RWPE2 (cell line): ENCODE measurements around the gene MINDY4.

ENCODE experiments used
- ATAC-seq: fragments of 200-7000 bp; cut with Tn5 transposase; 3 replicates; pipeline ENCODE4 v1.9.1; 2021; ENCODE audit warnings: low read depth
- DNase-seq: peaks from one replicate; pipeline ENCODE4 v3.0.0-alpha.2; 2020; ENCODE audit warnings: low spot score
- H3K27ac ChIP-seq: fragments of 450-650 bp; 2 replicates; pipeline ENCODE4 v1.5.1; 2017; ENCODE audit warnings: mild to moderate bottlenecking; ENCODE audit not compliant: poor library complexity, severe bottlenecking
- H3K27me3 ChIP-seq: fragments of 250-450 bp; sonication (Bioruptor Pico); 2 replicates; pipeline ENCODE4 v1.5.1; 2021; ENCODE audit warnings: mild to moderate bottlenecking, moderate library complexity; ENCODE audit not compliant: insufficient read depth, poor library complexity, severe bottlenecking
- H3K36me3 ChIP-seq: fragments of 250-450 bp; sonication (Bioruptor Pico); 2 replicates; pipeline ENCODE4 v1.5.1; 2020; ENCODE audit warnings: low read depth, mild to moderate bottlenecking, moderate library complexity
- H3K4me1 ChIP-seq: fragments of 250-450 bp; sonication (Bioruptor Pico); 2 replicates; pipeline ENCODE4 v1.5.1; 2021; ENCODE audit warnings: mild to moderate bottlenecking, moderate library complexity; ENCODE audit not compliant: insufficient read depth, poor library complexity, severe bottlenecking
- H3K4me3 ChIP-seq: fragments of 250-450 bp; sonication (Bioruptor Pico); 2 replicates; pipeline ENCODE4 v1.5.1; 2021; ENCODE audit warnings: mild to moderate bottlenecking, moderate library complexity; ENCODE audit not compliant: severe bottlenecking
- H3K9me3 ChIP-seq: fragments of 250-450 bp; sonication (Bioruptor Pico); 2 replicates; pipeline ENCODE4 v1.5.1; 2021; ENCODE audit warnings: mild to moderate bottlenecking, moderate library complexity; ENCODE audit not compliant: severe bottlenecking
- CTCF ChIP-seq: fragments of 450-650 bp; IDR thresholded peaks from one replicate; pipeline ENCODE4 v1.5.1; 2017; ENCODE audit warnings: mild to moderate bottlenecking, moderate library complexity; ENCODE audit not compliant: poor library complexity, severe bottlenecking

Gene MINDY4

GRCh38 chr7:30837581-30837980 is 66.4 kb downstream of the MINDY4 start:
- Histone ChIP-seq H3K27ac (no peak overlapping the region), H3K36me3 (no peaks in the 10 kb centered on the region), H3K9me3 (peaks cover 5% of the 10 kb centered on the region), H3K27me3 (no peaks in the 10 kb centered on the region), H3K4me3 (no peak overlapping the region), H3K4me1 (no peaks in the 10 kb centered on the region)
- ATAC-seq = no peak
- no peak for DNase-seq
- TF ChIP-seq CTCF = no peak

- Histone ChIP-seq H3K4me1 (no peaks in the 10 kb centered on the region), H3K4me3 (no peak overlapping the region), H3K36me3 (no peaks in the 10 kb centered on the region), H3K9me3 (peaks cover 5% of the 10 kb centered on the region), H3K27me3 (no peaks in the 10 kb centered on the region), H3K27ac (no peak overlapping the region)
- no peak for TF ChIP-seq CTCF
- no peak for DNase-seq
- ATAC-seq = no peak
Observed at GRCh38 chr7:30838008-30838407, 66.8 kb downstream of the MINDY4 start.

GRCh38 chr7:30840141-30841024 is 69.2 kb downstream of the MINDY4 start:
- TF ChIP-seq CTCF = no peak
- DNase-seq (peak; percentile 14), ATAC-seq (no peak)

GRCh38 chr7:30841025-30841735 is 70.0 kb downstream of the MINDY4 start:
- Histone ChIP-seq H3K27me3 (no peaks in the 10 kb centered on the region), H3K27ac (no peak overlapping the region), H3K4me1 (peaks cover 5% of the 10 kb centered on the region), H3K4me3 (no peak overlapping the region), H3K9me3 (no peaks in the 10 kb centered on the region), H3K36me3 (no peaks in the 10 kb centered on the region)
- no peak for TF ChIP-seq CTCF
- ATAC-seq (no peak), DNase-seq (peak; percentile 21)

More at GRCh38 chr7:30840141-30841024, 69.2 kb downstream of the MINDY4 start:
- H3K4me3 ChIP-seq = no peak overlapping the region
- no peaks in the 10 kb centered on the region for H3K27me3 ChIP-seq
- H3K27ac ChIP-seq = no peak overlapping the region
- H3K4me1 ChIP-seq = no peaks in the 10 kb centered on the region
- H3K36me3 ChIP-seq = no peaks in the 10 kb centered on the region
- no peaks in the 10 kb centered on the region for H3K9me3 ChIP-seq
